Uterus (tissue), 4 donors: ENCODE measurements around the gene COL6A1. TPM values are rescaled to one million over a fixed set of nuclear protein-coding genes. Genes with fewer than 3 reads are reported as not detected.
"Not testable (repeated sequence)": the region's sequence is repeated elsewhere in the genome, so short reads cannot be mapped to it uniquely, and the experiment has no call there.

Experiments
- DNase-seq, 2 donors: peaks; one replicate each; pipeline ENCODE4 v3.0.0-alpha.2; 2019 to 2020
- H3K27ac ChIP-seq, 2 donors: fragments of 200-600 bp; sonication (generic); 1 replicate in 1 of 2; 2 replicates in 1 of 2; pipeline ENCODE4 v1.5.1; 2016 to 2018
- H3K27me3 ChIP-seq, 2 donors: fragments of 200-600 bp; sonication (generic); one replicate each; pipeline ENCODE4 v1.5.1; 2018 to 2019; ENCODE audit warnings: control low read depth in 1 of 2
- H3K36me3 ChIP-seq, 2 donors: fragments of 200-600 bp; sonication (generic); one replicate each; pipeline ENCODE4 v1.5.1; 2019; ENCODE audit warnings: control low read depth in 1 of 2
- H3K4me1 ChIP-seq, 2 donors: fragments of 200-600 bp; sonication (generic); one replicate each; pipeline ENCODE4 v1.5.1; 2018 to 2019; ENCODE audit warnings: control low read depth in 1 of 2
- H3K4me3 ChIP-seq, 2 donors: fragments of 200-600 bp; sonication (generic); 1 replicate in 1 of 2; 2 replicates in 1 of 2; pipeline ENCODE4 v1.5.1; 2018 to 2019; ENCODE audit warnings: mild to moderate bottlenecking in 1 of 2
- H3K9me3 ChIP-seq, 2 donors: fragments of 200-600 bp; sonication (generic); one replicate each; pipeline ENCODE4 v1.5.1; 2019; ENCODE audit warnings: control low read depth in 1 of 2
- POLR2A ChIP-seq, 2 donors: fragments of 450-650 bp; IDR thresholded peaks; one replicate each; pipeline ENCODE4 v1.6.1; 2016; ENCODE audit warnings: antibody characterized with exemption in 2 of 2, mild to moderate bottlenecking in 1 of 2, moderate library complexity in 1 of 2
- intact Hi-C: fragments of 100-400 bp; cut with DNase I; formaldehyde crosslinking; loops from one replicate; pipeline ENCODE4 v1.15.1; 2023; ENCODE audit warnings: low total_unique reads
- total RNA-seq, 4 donors: library from RNA; depleted of rRNA in 3 of 4; stranded (reverse); fragments of >200 nt in 3 of 4; gene quantifications; one replicate each; pipeline versions ENCODE4 v1.1.0 to v1.2.4, GENCODE V29; 2014 to 2023
- TF ChIP-seq, protein P1 (sequence below), 4 experiments: fragments of 200-600 bp in 2 of 4; fragments of 450-650 bp in 2 of 4; sonication (generic) in 2 of 4; IDR thresholded peaks; one replicate each; pipeline ENCODE4 v1.5.1; 2016 to 2019; ENCODE audit warnings: antibody characterized with exemption in 4 of 4, mild to moderate bottlenecking in 2 of 4, moderate library complexity in 1 of 4
- donor health status: DM: yes; HTN: yes; CAD: no.

The COL6A1 gene
- total RNA-seq, 4 donors from 2014 or later, result 621 to 1,160 (median 804) TPM

- Histone ChIP-seq H3K9me3 (no peaks in the 10 kb centered on the region), H3K4me3 (no peak overlapping the region), H3K4me1 (peaks cover 9 to 12% of the 10 kb centered on the region in 2 donors), H3K27me3 (no peaks in the 10 kb centered on the region), H3K36me3 (no peaks in the 10 kb centered on the region), H3K27ac (peak overlapping the region in 1 of 2 donors; percentile 32)
- TF ChIP-seq, protein P1, sequence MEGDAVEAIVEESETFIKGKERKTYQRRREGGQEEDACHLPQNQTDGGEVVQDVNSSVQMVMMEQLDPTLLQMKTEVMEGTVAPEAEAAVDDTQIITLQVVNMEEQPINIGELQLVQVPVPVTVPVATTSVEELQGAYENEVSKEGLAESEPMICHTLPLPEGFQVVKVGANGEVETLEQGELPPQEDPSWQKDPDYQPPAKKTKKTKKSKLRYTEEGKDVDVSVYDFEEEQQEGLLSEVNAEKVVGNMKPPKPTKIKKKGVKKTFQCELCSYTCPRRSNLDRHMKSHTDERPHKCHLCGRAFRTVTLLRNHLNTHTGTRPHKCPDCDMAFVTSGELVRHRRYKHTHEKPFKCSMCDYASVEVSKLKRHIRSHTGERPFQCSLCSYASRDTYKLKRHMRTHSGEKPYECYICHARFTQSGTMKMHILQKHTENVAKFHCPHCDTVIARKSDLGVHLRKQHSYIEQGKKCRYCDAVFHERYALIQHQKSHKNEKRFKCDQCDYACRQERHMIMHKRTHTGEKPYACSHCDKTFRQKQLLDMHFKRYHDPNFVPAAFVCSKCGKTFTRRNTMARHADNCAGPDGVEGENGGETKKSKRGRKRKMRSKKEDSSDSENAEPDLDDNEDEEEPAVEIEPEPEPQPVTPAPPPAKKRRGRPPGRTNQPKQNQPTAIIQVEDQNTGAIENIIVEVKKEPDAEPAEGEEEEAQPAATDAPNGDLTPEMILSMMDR (IDR thresholded peaks at IDR 0.05), result no peak
- no peak for TF ChIP-seq POLR2A (IDR thresholded peaks at IDR 0.05)
- DNase-seq, result no peak
- intact Hi-C loops, result no loop called here
Measured at GRCh38 chr21:46046471-46046870, 64.9 kb downstream of the COL6A1 start.

- H3K27ac ChIP-seq, DNase-seq, H3K9me3 ChIP-seq, H3K4me3 ChIP-seq, H3K27me3 ChIP-seq, H3K36me3 ChIP-seq, intact Hi-C loops: not testable (repeated sequence)
- peaks cover 9 to 12% of the 10 kb centered on the region in 2 donors for H3K4me1 ChIP-seq
Measured at GRCh38 chr21:46046906-46047305, 65.3 kb downstream of the COL6A1 start.

DNA sequence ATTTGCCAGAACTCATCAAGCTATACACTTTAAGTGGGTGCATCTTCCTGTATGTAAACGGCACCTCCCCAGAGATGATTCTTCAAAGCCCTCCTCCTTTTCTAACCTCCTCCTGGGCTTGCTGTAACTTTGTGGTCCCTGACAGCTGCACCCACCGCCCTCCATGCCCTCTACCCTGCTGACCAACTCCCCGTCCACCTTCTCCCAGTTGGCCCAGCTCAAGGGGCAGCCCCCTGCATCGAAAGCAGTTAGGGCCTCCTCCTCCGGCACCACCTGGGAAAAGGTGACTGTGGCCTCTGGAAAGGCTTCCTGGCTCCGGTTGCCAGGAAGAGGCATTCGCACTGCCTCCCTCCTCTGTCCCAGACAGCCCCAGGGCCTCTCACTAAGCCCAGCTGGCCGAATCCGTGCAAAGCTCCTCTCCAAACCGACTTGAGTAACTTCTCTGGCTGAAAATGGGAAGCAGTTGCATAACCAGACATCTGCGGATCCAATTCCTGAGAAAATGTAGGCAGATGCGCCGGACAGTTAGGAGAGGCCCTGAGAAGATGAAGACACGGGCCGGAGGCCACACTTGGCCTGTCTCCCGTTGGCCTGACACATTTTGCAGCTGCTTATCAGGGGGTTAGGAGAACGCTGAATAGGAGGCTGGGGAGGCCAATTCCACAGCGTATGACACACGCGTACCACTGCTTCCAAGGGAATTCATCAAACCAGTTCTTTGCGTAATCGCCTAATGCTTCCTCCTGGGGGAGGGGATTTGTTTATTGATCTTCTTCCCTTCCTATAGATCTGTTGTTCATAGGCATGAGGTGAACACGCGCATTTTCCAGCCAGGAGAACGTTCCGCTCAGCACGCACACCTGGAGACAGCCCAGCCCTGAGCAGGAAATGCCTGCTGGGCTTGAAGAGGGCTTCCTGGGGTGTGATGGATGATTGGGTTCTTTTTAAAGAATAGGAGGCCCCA, 67.6 kb downstream of the COL6A1 start:
- H3K27me3 ChIP-seq, result no peaks in the 10 kb centered on the region
- H3K36me3 ChIP-seq, result no peaks in the 10 kb centered on the region
- peak; percentile 98 for DNase-seq
- peaks cover 12% of the 10 kb centered on the region in 2 donors for H3K4me1 ChIP-seq
- no peak overlapping the region for H3K4me3 ChIP-seq
- peak overlapping the region; percentile 92 to 96 for H3K27ac ChIP-seq
- intact Hi-C loops, result no loop called here
- H3K9me3 ChIP-seq, result no peaks in the 10 kb centered on the region
- TF ChIP-seq, protein P1 (IDR thresholded peaks at IDR 0.05), result no peak
- TF ChIP-seq POLR2A (IDR thresholded peaks at IDR 0.05), result peak in 1 of 2 donors; percentile 32

DNA sequence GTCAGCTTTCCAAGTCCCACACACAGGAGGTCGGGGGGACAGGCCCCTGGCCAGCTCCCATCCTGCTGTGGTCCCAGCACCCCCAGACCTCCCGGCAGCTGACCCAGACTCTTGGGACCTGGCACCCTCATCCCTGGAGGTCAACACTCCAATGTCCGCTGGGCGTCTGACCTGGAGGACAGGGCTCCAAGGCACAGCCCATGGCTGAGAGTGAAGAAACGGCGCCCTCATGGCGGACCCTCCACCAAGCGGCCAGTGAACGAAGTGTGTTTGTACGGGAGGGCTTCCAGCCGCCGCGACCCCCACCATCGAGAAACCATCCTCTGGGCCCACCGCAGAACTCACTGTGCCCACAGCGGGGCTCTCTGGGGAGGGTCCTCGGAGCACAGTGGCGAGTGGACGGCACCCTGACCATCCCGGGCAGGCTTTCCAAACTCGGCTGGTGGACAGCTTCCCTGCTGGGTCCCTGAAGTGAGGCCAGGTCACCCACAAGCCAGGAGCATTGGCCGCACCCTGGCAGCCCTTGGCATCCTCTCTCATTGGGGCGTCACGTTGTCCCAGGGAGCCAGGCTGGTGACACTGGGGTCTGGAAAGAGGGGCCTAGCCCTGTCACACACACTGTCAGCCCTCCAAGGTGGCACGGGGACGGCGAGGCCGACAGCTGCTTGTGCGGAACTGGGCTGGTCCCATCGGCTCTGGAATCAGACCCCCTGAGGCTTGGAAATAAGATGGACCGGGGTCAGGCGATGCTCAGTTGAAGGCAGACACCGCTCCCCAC, 68.5 kb downstream of the COL6A1 start:
- intact Hi-C loops, result loop anchor here (5.0 kb wide), 1 partner anchor 68 kb away; the partner anchor contains the start of gene COL6A1
- Histone ChIP-seq H3K4me3 (no peak overlapping the region), H3K36me3 (no peaks in the 10 kb centered on the region), H3K4me1 (peaks cover 12 to 19% of the 10 kb centered on the region in 2 donors), H3K9me3 (no peaks in the 10 kb centered on the region), H3K27ac (peak overlapping the region; percentile 92 to 96), H3K27me3 (no peaks in the 10 kb centered on the region)
- peak; percentile 45 to 60 for DNase-seq
- TF ChIP-seq, protein P1 (IDR thresholded peaks at IDR 0.05), result no peak
- no peak for TF ChIP-seq POLR2A (IDR thresholded peaks at IDR 0.05)

DNA sequence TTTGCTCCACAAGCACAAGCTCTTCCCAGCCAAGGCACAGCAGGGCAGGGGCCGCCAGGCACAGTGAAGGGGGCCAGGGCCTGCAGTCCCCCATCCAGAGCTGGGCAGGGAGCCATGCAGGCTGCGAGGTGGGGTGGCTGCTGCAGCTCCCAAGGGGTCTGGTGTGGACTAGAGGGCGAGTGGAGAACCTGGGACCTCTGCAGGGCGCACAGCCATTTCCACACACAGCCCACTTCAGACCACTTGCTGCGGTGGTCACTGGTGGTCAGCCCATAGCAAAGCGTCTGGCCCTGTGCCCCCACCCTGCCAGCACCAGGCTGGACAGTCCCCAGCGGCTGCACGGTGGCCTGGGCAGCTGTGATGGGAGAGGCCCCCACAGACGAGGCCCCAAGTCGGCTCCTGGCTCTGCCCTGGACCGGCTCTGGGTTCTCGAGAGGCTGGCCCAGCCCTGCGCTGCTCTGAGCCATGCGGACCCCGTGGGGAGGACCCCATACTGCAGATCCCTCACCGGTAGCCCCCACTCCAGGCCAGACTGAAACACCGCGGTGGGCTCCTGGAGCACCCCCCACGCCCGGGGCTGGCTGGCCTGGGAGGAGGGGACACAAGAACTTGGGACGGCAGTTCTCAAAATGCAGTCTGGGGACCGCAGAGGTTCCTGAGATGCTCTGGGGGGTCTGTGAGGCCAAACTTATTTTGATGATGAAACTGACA, 69.3 kb downstream of the COL6A1 start:
- no peak for TF ChIP-seq POLR2A (IDR thresholded peaks at IDR 0.05)
- TF ChIP-seq, protein P1 (IDR thresholded peaks at IDR 0.05), result no peak
- peak overlapping the region; percentile 92 to 96 for H3K27ac ChIP-seq
- no peaks in the 10 kb centered on the region for H3K27me3 ChIP-seq
- no peaks in the 10 kb centered on the region for H3K36me3 ChIP-seq
- H3K4me1 ChIP-seq, result peaks cover 12 to 25% of the 10 kb centered on the region in 2 donors
- DNase-seq, result peak in 1 of 2 donors; percentile 29
- intact Hi-C loops, result loop anchor here (5.0 kb wide), 1 partner anchor 69 kb away; the partner anchor contains the start of gene COL6A1
- no peak overlapping the region for H3K4me3 ChIP-seq
- no peaks in the 10 kb centered on the region for H3K9me3 ChIP-seq
